Astrocyte (in vitro differentiated cells and primary cell): Measurements from ENCODE around the gene NUAK1. TPM values are rescaled to one million over a fixed set of nuclear protein-coding genes. Genes with fewer than 3 reads are reported as not detected.
A peak's percentile ranks its signal among the peaks of the same experiment; 100 is the strongest.

ENCODE experiments used
- DNase-seq: peaks from one replicate; pipeline ENCODE4 v3.0.0-alpha.2; 2010; ENCODE audit warnings: low read depth
- FAIRE-seq: peaks from 2 replicates; lab custom pipeline; 2011; peaks lifted over from hg19 to GRCh38; lab: Jason Lieb, UNC
- H2AFZ ChIP-seq: 2 replicates; pipeline ENCODE4 v1.6.0; 2012; ENCODE audit warnings: low read depth, low read length, inconsistent platforms
- H3K27ac ChIP-seq: 2 replicates; pipeline ENCODE4 v1.5.1; 2011; ENCODE audit warnings: low read depth, low read length, inconsistent platforms
- H3K27me3 ChIP-seq: 2 replicates; pipeline ENCODE4 v1.6.0; 2011; ENCODE audit warnings: low read length, inconsistent platforms; ENCODE audit not compliant: insufficient read depth
- H3K36me3 ChIP-seq: 2 replicates; pipeline ENCODE4 v1.5.1; 2011; ENCODE audit warnings: low read length, inconsistent platforms; ENCODE audit not compliant: insufficient read depth
- H3K4me1 ChIP-seq: 2 replicates; pipeline ENCODE4 v1.5.1; 2011; ENCODE audit warnings: low read length, inconsistent platforms; ENCODE audit not compliant: insufficient read depth
- H3K4me2 ChIP-seq: 2 replicates; pipeline ENCODE4 v1.6.0; 2012; ENCODE audit warnings: low read length, inconsistent platforms
- H3K4me3 ChIP-seq: 2 replicates; pipeline ENCODE4 v1.5.1; 2011; ENCODE audit warnings: low read depth, mild to moderate bottlenecking, low read length, inconsistent platforms; ENCODE audit not compliant: insufficient read depth
- H3K79me2 ChIP-seq: 2 replicates; pipeline ENCODE4 v1.6.0; 2012; ENCODE audit warnings: mild to moderate bottlenecking, low read length, inconsistent platforms; ENCODE audit not compliant: insufficient read depth
- H3K9ac ChIP-seq: 2 replicates; pipeline ENCODE4 v1.6.0; 2012; ENCODE audit warnings: mild to moderate bottlenecking, low read length, inconsistent platforms
- H3K9me3 ChIP-seq: 2 replicates; pipeline ENCODE4 v1.5.1; 2012; ENCODE audit warnings: low read depth, mild to moderate bottlenecking, low read length, inconsistent platforms; ENCODE audit not compliant: insufficient read depth
- H4K20me1 ChIP-seq: 2 replicates; pipeline ENCODE4 v1.6.0; 2012; ENCODE audit warnings: low read length, inconsistent platforms; ENCODE audit not compliant: insufficient read depth
- H3K27ac Mint-ChIP-seq: one replicate; pipeline ENCODE4 v1.8.0; 2021; ENCODE audit warnings: mild to moderate bottlenecking, mixed read lengths; ENCODE audit not compliant: unreplicated experiment
- H3K27me3 Mint-ChIP-seq: one replicate; pipeline ENCODE4 v1.8.0; 2021; ENCODE audit warnings: low read depth, mixed read lengths; ENCODE audit not compliant: unreplicated experiment
- H3K36me3 Mint-ChIP-seq: one replicate; pipeline ENCODE4 v1.8.0; 2021; ENCODE audit warnings: low read depth, mixed read lengths; ENCODE audit not compliant: unreplicated experiment
- H3K4me1 Mint-ChIP-seq: one replicate; pipeline ENCODE4 v1.8.0; 2021; ENCODE audit warnings: low read depth, mixed read lengths; ENCODE audit not compliant: unreplicated experiment
- H3K4me3 Mint-ChIP-seq: one replicate; pipeline ENCODE4 v1.8.0; 2021; ENCODE audit warnings: mild to moderate bottlenecking, moderate library complexity, mixed read lengths; ENCODE audit not compliant: unreplicated experiment
- H3K9me3 Mint-ChIP-seq: one replicate; pipeline ENCODE4 v1.8.0; 2021; ENCODE audit warnings: mild to moderate bottlenecking, mixed read lengths; ENCODE audit not compliant: unreplicated experiment
- CTCF ChIP-seq: IDR thresholded peaks from 2 replicates; pipeline ENCODE4 v1.5.1; 2011; ENCODE audit warnings: low read depth, mild to moderate bottlenecking, inconsistent platforms, low read length, moderate library complexity; ENCODE audit not compliant: insufficient read depth
- EZH2 ChIP-seq: IDR thresholded peaks from 2 replicates; pipeline ENCODE4 v1.6.1; 2012; ENCODE audit warnings: mild to moderate bottlenecking, low read length, inconsistent platforms; ENCODE audit not compliant: insufficient read depth
- total RNA-seq: library from RNA; stranded (reverse); gene quantifications from 2 replicates; pipeline ENCODE4 v1.2.1, GENCODE V29; 2021

NUAK1 gene
- total RNA-seq, 1 donor from 2014 or later = 94.0 TPM

- Histone ChIP-seq H3K36me3 (peaks cover 47% of the 10 kb centered on the region), H3K27ac (peak overlapping the region; percentile 12), H3K79me2 (no peaks in the 10 kb centered on the region), H3K27me3 (no peaks in the 10 kb centered on the region), H3K9ac (no peak overlapping the region), H2AFZ (no peak overlapping the region), H3K4me3 (no peak overlapping the region), H3K4me1 (no peaks in the 10 kb centered on the region), H3K4me2 (no peak overlapping the region), H3K9me3 (no peaks in the 10 kb centered on the region), H4K20me1 (no peaks in the 10 kb centered on the region)
- H3K27ac Mint-ChIP-seq = peak overlapping the region; percentile 64
- H3K36me3 Mint-ChIP-seq = peaks cover 54% of the 10 kb centered on the region
- H3K4me1 Mint-ChIP-seq = peaks cover 29% of the 10 kb centered on the region
- DNase-seq (no peak), FAIRE-seq (no peak)
- H3K4me3 Mint-ChIP-seq = no peak overlapping the region
- no peaks in the 10 kb centered on the region for H3K9me3 Mint-ChIP-seq
- no peak for TF ChIP-seq EZH2
- TF ChIP-seq CTCF = no peak
- no peaks in the 10 kb centered on the region for H3K27me3 Mint-ChIP-seq
These were observed 72.6 kb downstream of the NUAK1 start for GRCh38 chr12:106066051-106066705.

- peaks cover 49% of the 10 kb centered on the region for H3K36me3 Mint-ChIP-seq
- Histone ChIP-seq H3K9me3 (no peaks in the 10 kb centered on the region), H3K4me1 (no peaks in the 10 kb centered on the region), H3K4me2 (no peak overlapping the region), H3K27me3 (no peaks in the 10 kb centered on the region), H2AFZ (no peak overlapping the region), H3K27ac (no peak overlapping the region), H3K9ac (no peak overlapping the region), H3K79me2 (no peaks in the 10 kb centered on the region), H4K20me1 (no peaks in the 10 kb centered on the region), H3K4me3 (no peak overlapping the region), H3K36me3 (peaks cover 40% of the 10 kb centered on the region)
- no peak overlapping the region for H3K4me3 Mint-ChIP-seq
- TF ChIP-seq CTCF (no peak), EZH2 (no peak)
- H3K27me3 Mint-ChIP-seq = no peaks in the 10 kb centered on the region
- H3K4me1 Mint-ChIP-seq = peaks cover 27% of the 10 kb centered on the region
- FAIRE-seq = no peak
- H3K27ac Mint-ChIP-seq = peak overlapping the region; percentile 23
- H3K9me3 Mint-ChIP-seq = no peaks in the 10 kb centered on the region
- DNase-seq = no peak
These were observed 73.2 kb downstream of the NUAK1 start for GRCh38 chr12:106065506-106065905.

- no peaks in the 10 kb centered on the region for H3K9me3 ChIP-seq
- no peak overlapping the region for H2AFZ ChIP-seq
- no peaks in the 10 kb centered on the region for H3K27me3 ChIP-seq
- no peaks in the 10 kb centered on the region for H4K20me1 ChIP-seq
- Mint-ChIP-seq H3K27ac (no peak overlapping the region), H3K36me3 (peaks cover 40% of the 10 kb centered on the region), H3K27me3 (no peaks in the 10 kb centered on the region), H3K4me1 (peaks cover 27% of the 10 kb centered on the region), H3K4me3 (no peak overlapping the region), H3K9me3 (no peaks in the 10 kb centered on the region)
- no peak overlapping the region for H3K27ac ChIP-seq
- H3K79me2 ChIP-seq = no peaks in the 10 kb centered on the region
- H3K9ac ChIP-seq = no peak overlapping the region
- TF ChIP-seq EZH2 (no peak), CTCF (no peak)
- FAIRE-seq (no peak), DNase-seq (no peak)
- H3K4me2 ChIP-seq = no peak overlapping the region
- H3K4me3 ChIP-seq = no peak overlapping the region
- peaks cover 33% of the 10 kb centered on the region for H3K36me3 ChIP-seq
- H3K4me1 ChIP-seq = no peaks in the 10 kb centered on the region
These were observed 74.1 kb downstream of the NUAK1 start for GRCh38 chr12:106064721-106065021.
